Adrenal gland (tissue), 12 donors: ENCODE measurements around the gene PLXDC2. TPM values are rescaled to one million over a fixed set of nuclear protein-coding genes. Genes with fewer than 3 reads are reported as not detected.
"Not testable (repeated sequence)": the region's sequence is repeated elsewhere in the genome, so short reads cannot be mapped to it uniquely, and the experiment has no call there.

Experiments
- DNase-seq, 7 donors: peaks; one replicate each; pipeline ENCODE4 v3.0.0-alpha.2; 2019 to 2020
- H3K27ac ChIP-seq, 5 donors: fragments of 200-600 bp; sonication (generic) in 4 of 5; 1 replicate in 3 of 5; 2 replicates in 2 of 5; pipeline versions ENCODE4 v1.5.1 to v1.8.0; 2016 to 2020; ENCODE audit warnings: mild to moderate bottlenecking in 1 of 5
- H3K27me3 ChIP-seq: fragments of 200-600 bp; 2 replicates; pipeline ENCODE4 v1.8.0; 2021
- H3K36me3 ChIP-seq, 2 donors: fragments of 200-600 bp; replicated peaks in 1 of 2; 1 replicate in 1 of 2; 2 replicates in 1 of 2; pipeline versions ENCODE4 v1.5.1 to v1.8.0; 2018 to 2022
- H3K4me1 ChIP-seq, 2 donors: fragments of 200-600 bp; replicated peaks in 1 of 2; 1 replicate in 1 of 2; 2 replicates in 1 of 2; pipeline versions ENCODE4 v1.5.1 to v1.8.0; 2018 to 2021
- H3K4me3 ChIP-seq, 4 donors: fragments of 200-600 bp; sonication (generic) in 3 of 4; one replicate each; pipeline ENCODE4 v1.5.1; 2016 to 2018
- H3K9me3 ChIP-seq, 3 donors: fragments of 200-600 bp; sonication (generic) in 1 of 3; replicated peaks in 1 of 3; 1 replicate in 2 of 3; 2 replicates in 1 of 3; pipeline versions ENCODE4 v1.5.1 to v1.8.0; 2016 to 2021
- POLR2A ChIP-seq, 2 donors: fragments of 450-650 bp; IDR thresholded peaks; one replicate each; pipeline ENCODE4 v1.6.1; 2017; ENCODE audit warnings: antibody characterized with exemption in 2 of 2, mild to moderate bottlenecking in 2 of 2, moderate library complexity in 1 of 2
- WGBS, 4 donors: extraction: QIAGEN DNeasy Blood & Tissue Kit in 2 of 4; methylation state at CpG; one replicate each; pipeline versions ENCODE4 v1.1.5 to v1.1.7; 2013 to 2017; 5-methylcytosine and 5-hydroxymethylcytosine counted together
- intact Hi-C, 2 donors: fragments of 100-400 bp; cut with DNase I; formaldehyde crosslinking; loops; one replicate each; pipeline versions ENCODE4 v1.14.1 to v1.15.0; 2022 to 2023
- polyA plus RNA-seq, 3 donors: library from polyadenylated mRNA; stranded (reverse); fragments of 200-250 nt in 2 of 3; fragments of 350-450 nt in 1 of 3; fragmentation: Illumina TruSeq in 1 of 3; extraction: RNeasy Lipid Tissue Mini Kit (QIAGEN cat#74804) in 1 of 3; gene quantifications; one replicate each; pipeline ENCODE4 v1.2.3, GENCODE V29; 2013 to 2014
- total RNA-seq, 9 donors: library from RNA; depleted of rRNA in 4 of 9; stranded (reverse); fragments of >200 nt in 4 of 9; fragments of 120-200 nt in 1 of 9; fragmentation: NEBNext Ultra II Directional in 1 of 9; extraction: Animal tissue kit (Norgen Biotek cat#: 25700) in 1 of 9; gene quantifications; one replicate each; pipeline versions ENCODE4 v1.1.0 to v1.2.4, GENCODE V29; 2013 to 2023
- TF ChIP-seq, protein P1 (sequence below), 6 experiments: fragments of 450-650 bp in 4 of 6; fragments of 200-600 bp in 2 of 6; sonication (generic) in 1 of 6; IDR thresholded peaks; 1 replicate in 5 of 6; 2 replicates in 1 of 6; pipeline versions ENCODE4 v1.5.1 to v1.8.0; 2016 to 2021; ENCODE audit warnings: antibody characterized with exemption in 6 of 6, mild to moderate bottlenecking in 2 of 6, moderate library complexity in 1 of 6
- donor health status: healthy with polysubstance abuse.
- donor health status: Bipolar disorder and iron deficiency.
- donor health status: DM: yes; HTN: yes; CAD: no.
- donor health status: DM: no; HTN: no; CAD: no.
- donor health status: DM: no; HTN: no; CAD: no.
- donor health status: DM: yes; HTN: yes; CAD: no.

Gene PLXDC2
- total and polyA plus RNA-seq, 12 donors, result 12.1 to 127 (median 75.1) TPM

- no peak overlapping the region for H3K27ac ChIP-seq
- TF ChIP-seq, protein P1, sequence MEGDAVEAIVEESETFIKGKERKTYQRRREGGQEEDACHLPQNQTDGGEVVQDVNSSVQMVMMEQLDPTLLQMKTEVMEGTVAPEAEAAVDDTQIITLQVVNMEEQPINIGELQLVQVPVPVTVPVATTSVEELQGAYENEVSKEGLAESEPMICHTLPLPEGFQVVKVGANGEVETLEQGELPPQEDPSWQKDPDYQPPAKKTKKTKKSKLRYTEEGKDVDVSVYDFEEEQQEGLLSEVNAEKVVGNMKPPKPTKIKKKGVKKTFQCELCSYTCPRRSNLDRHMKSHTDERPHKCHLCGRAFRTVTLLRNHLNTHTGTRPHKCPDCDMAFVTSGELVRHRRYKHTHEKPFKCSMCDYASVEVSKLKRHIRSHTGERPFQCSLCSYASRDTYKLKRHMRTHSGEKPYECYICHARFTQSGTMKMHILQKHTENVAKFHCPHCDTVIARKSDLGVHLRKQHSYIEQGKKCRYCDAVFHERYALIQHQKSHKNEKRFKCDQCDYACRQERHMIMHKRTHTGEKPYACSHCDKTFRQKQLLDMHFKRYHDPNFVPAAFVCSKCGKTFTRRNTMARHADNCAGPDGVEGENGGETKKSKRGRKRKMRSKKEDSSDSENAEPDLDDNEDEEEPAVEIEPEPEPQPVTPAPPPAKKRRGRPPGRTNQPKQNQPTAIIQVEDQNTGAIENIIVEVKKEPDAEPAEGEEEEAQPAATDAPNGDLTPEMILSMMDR (IDR thresholded peaks at IDR 0.05), result no peak
- no peak for TF ChIP-seq POLR2A (IDR thresholded peaks at IDR 0.05)
- intact Hi-C loops, result no loop called here
- no peaks in the 10 kb centered on the region for H3K27me3 ChIP-seq
- H3K4me3 ChIP-seq, result no peak overlapping the region
- DNase-seq, result no peak
- H3K4me1 ChIP-seq, result no peaks in the 10 kb centered on the region
- no peaks in the 10 kb centered on the region for H3K9me3 ChIP-seq
- no peaks in the 10 kb centered on the region for H3K36me3 ChIP-seq
These were observed 368.9 kb downstream of the PLXDC2 start for GRCh38 chr10:20185116-20185515.

DNA sequence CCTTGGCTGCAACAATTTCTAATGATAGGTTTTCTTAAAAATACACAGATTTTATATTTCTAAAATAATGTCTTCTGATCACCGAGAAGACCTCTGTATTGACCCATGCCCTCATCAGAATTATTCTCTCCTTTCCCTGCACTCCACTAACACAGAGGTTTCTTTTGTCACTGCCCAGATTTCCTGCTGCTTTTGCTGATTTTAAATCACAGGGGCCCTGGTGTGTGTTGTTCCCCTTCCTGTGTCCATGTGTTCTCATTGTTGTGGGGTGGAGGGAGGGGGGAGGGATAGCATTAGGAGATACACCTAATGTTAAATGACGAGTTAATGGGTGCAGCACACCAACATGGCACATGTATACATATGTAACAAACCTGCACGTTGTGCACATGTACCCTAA lies 375.2 kb downstream of the PLXDC2 start:
- H3K27ac ChIP-seq, H3K9me3 ChIP-seq, H3K36me3 ChIP-seq, DNase-seq, H3K4me1 ChIP-seq, H3K27me3 ChIP-seq, H3K4me3 ChIP-seq, intact Hi-C loops: not testable (repeated sequence)
- WGBS, 4 donors, result 70 to 82% (median 78%) methylated on average over 3 of the region's 3 CpGs

DNA sequence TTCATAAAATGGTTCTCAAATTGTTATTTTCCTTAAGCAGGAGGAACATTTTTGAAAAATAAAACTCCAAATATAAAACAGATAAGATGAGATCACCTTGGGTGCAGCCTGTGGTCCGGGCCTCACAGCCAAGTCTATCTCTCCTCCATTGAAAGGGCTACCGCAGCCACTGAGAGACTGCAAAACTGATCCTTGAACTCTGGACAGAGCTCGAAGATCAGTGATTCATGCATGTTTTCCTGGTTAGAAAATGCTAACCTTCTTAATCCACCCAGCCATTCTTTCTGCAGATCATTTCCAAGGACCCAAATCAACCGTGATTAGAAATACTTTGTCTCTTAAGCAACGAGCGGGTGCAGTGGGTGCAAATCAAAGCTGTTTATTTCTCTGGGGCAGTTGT lies 378.8 kb downstream of the PLXDC2 start:
- Histone ChIP-seq H3K27me3 (no peaks in the 10 kb centered on the region), H3K4me3 (no peak overlapping the region), H3K9me3 (no peaks in the 10 kb centered on the region), H3K4me1 (no peaks in the 10 kb centered on the region), H3K27ac (no peak overlapping the region), H3K36me3 (no peaks in the 10 kb centered on the region)
- WGBS, 4 donors, result 61 to 69% (median 67%) methylated on average over 6 of the region's 6 CpGs
- intact Hi-C loops, result no loop called here
- no peak for DNase-seq
- no peak for TF ChIP-seq POLR2A (IDR thresholded peaks at IDR 0.05)
- TF ChIP-seq, protein P1 (IDR thresholded peaks at IDR 0.05), result no peak

DNA sequence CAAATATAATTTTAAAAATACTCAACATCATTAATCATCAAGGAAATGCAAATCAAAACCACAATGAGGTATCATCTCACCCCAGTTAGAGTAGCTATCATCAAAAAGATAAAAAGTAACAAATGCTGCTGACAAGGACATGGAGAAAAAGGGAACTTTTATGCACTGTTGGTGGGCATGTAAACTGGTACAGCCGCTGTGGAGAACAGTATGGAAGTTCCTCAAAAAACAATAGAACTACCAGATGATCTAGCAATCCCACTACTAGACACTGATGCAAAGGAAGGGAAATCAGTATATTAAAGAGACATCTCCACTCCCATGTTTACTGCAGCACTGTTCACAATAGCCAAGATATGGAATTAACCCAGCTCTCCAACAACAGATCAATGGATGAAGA lies 384.5 kb downstream of the PLXDC2 start:
- H3K36me3 ChIP-seq, result no peaks in the 10 kb centered on the region
- H3K4me3 ChIP-seq, result no peak overlapping the region
- no peak overlapping the region for H3K27ac ChIP-seq
- WGBS, 4 donors, result 67 to 88% (median 82%) methylated on average over 1 of the region's 1 CpG
- no peak for DNase-seq
- intact Hi-C loops, result no loop called here
- H3K9me3 ChIP-seq, result no peaks in the 10 kb centered on the region
- no peaks in the 10 kb centered on the region for H3K4me1 ChIP-seq
- TF ChIP-seq, protein P1 (IDR thresholded peaks at IDR 0.05), result no peak
- no peak for TF ChIP-seq POLR2A (IDR thresholded peaks at IDR 0.05)
- H3K27me3 ChIP-seq, result no peaks in the 10 kb centered on the region

- WGBS, 4 donors, result 80 to 94% (median 85%) methylated on average over 4 of the region's 4 CpGs
- H3K27ac ChIP-seq, result no peak overlapping the region
- intact Hi-C loops, result no loop called here
These were observed 386.1 kb downstream of the PLXDC2 start for GRCh38 chr10:20202337-20202736.

More at GRCh38 chr10:20202337-20202736, 386.1 kb downstream of the PLXDC2 start:
- Histone ChIP-seq H3K9me3 (no peaks in the 10 kb centered on the region), H3K27me3 (no peaks in the 10 kb centered on the region), H3K4me3 (no peak overlapping the region), H3K36me3 (no peaks in the 10 kb centered on the region), H3K4me1 (no peaks in the 10 kb centered on the region)
- DNase-seq, result no peak
- TF ChIP-seq, protein P1 (IDR thresholded peaks at IDR 0.05), result no peak
